ENCODE results near the gene TAS1R3.

The TAS1R3 gene

DNA sequence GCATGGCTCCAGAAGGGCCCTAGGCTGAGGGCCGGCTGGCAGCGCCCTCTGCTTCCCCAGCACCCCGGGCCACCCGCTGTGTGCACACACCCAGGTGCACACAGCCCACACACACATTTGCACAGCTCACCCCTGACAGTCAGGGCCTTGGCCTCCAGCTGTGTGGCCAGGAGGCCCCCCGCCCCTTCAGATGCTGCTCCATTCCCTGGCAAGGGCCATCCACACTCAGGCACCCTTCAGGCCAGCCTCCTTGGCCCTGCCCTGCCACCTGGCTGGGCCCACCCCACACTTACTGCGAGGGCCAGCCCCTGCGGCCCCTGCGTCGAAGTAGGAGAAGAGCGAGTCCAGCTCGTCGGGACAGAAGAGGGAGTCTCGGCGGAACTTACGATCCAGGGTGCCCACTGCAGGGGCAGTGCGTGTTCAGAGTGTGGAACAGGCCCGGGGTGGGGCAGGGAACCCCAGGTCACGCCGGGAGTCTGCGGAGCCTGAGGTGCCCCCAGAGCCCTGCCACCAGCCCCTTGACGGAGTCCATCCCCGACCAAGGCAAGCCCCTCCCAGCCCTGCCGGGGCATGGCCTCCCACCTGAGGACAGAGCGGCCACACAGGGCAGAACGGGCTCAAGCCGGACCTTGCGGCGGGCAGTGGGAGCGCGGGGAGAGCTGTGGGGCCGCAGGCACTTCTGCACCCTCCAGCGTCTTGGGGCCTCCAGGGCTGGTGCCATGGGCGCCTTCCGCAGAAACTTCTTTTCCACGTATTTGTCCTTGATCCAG lies 35.7 kb upstream of the TAS1R3 start:
- DNase-seq (ENCODE audit: low read depth in 2 of 2): no peak

- DNase-seq (ENCODE audit: low read depth in 2 of 2): no peak
Measured at GRCh38 chr1:1296070-1297061, 34.7 kb upstream of the TAS1R3 start.

DNA sequence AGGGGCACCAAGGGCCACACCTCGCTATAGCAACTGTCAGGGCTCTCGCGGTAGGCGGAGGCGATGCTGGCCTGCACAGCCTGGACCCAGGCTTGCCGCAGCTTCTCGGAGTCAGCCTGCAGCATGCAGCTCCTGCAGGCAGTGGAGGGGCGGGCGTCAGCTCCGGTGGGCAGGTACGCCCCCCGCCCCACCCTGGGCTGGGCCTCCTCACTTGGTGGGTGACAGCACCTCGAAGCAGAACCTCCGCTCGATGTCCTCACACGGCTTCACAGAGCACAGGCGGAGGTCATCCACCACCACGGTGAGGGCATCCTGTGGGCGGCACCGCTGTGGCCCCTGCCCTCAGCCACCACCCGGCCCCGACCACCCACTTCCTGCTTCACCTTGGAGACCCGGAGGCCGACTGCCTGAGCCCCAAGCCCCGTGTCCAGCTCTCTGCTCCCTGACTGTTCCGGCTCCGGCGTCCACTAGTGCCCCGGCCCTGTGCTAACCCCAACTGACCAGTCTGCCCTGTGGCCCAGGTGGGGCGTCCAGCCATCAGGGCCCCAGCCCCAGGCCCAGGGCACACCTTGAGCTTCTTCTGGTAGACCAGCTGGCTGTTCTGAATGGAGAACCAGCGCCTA lies 33.2 kb upstream of the TAS1R3 start:
- DNase-seq (ENCODE audit: low read depth in 2 of 2): no peak

- DNase-seq (ENCODE audit: low read depth in 2 of 2): no peak
Measured at GRCh38 chr1:1298861-1299685, 32.0 kb upstream of the TAS1R3 start.

DNA sequence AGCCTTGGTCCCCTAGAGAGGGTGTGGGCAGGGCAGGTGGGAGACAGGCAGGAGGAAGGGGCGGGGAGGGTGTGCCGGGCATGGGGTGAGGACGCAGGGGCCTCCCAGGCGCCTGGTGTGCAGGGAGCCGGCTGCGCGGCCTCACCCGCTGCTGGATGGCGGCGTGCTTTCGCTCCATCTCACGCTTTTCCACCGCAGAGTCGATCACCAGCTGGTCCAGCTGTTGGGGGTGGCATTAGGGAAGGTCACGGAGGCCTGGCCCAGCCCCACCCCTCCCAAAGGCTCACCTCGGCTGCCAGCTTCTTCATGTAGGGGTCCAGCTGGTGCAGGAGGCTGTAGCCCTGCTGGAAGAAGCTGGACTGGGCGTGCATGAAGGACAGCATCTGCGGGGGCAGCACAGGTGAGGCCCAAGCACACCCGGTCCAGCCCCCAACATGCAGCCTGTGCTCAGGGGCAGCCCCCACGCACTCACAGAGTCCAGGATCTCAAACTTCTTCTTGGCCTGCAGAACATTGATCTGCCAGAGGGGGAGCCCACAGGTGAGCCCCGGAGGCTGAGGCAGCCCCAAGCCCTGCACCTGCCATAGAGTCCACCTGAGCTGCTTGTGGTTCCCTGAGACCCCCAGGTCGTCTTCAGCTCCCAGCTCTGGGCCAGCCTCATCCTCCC lies 31.3 kb upstream of the TAS1R3 start:
- DNase-seq (ENCODE audit: low read depth in 2 of 2): no peak

DNA sequence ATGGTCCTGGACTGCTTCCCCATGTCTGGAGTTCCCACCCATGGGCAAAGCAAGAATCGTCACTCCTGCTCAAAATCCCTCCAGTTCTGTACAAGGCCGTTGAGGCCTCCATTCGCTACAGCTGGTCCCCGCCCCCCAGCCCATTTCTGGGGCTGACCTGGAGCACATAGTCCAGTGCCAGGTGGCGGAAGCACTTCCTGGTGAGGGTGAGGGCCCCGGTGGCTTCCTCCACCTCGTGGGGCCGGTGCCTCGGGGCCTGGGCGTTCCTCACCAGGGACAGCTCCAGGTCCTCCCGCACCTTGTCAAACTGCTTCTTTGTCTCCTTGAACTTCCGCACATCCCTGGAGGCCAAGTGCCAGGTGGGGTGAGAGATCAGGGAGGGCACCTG lies 30.7 kb upstream of the TAS1R3 start:
- no peak for DNase-seq (ENCODE audit: low read depth in 2 of 2)

GRCh38 chr1:1302006-1302430 lies 29.1 kb upstream of the TAS1R3 start:
- no peak for DNase-seq (ENCODE audit: low read depth in 2 of 2)

DNA sequence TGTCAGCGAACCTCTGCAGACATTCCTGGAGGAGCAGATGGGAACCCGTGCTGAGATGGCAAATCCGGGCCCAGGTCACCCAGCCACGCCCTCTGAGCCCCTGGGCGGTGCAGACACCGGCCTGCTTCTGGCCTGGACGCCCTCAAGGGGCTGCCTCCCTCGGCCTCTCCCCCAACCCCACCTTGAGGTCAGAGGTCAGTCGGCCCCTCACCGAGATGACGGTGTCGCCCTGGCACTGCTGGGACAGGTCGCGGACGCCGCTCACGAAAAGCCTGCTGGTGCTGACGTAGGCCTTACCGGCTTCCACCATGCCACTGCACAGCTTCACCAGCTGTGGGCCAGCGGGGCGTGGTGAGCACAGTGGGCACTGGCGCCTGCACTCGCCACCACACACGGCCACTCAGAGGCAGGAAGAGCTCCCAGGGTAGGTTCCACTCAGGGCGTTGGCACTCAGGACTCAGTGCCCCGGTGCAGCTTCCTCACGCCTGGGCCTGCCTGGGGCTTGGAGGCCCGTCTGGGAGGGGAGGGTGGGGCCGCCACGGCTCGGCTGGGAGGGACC lies 28.1 kb upstream of the TAS1R3 start:
- DNase-seq (ENCODE audit: low read depth in 2 of 2): no peak

GRCh38 chr1:1303736-1304135 lies 27.3 kb upstream of the TAS1R3 start:
- no peak for DNase-seq (ENCODE audit: low read depth in 2 of 2)

DNA sequence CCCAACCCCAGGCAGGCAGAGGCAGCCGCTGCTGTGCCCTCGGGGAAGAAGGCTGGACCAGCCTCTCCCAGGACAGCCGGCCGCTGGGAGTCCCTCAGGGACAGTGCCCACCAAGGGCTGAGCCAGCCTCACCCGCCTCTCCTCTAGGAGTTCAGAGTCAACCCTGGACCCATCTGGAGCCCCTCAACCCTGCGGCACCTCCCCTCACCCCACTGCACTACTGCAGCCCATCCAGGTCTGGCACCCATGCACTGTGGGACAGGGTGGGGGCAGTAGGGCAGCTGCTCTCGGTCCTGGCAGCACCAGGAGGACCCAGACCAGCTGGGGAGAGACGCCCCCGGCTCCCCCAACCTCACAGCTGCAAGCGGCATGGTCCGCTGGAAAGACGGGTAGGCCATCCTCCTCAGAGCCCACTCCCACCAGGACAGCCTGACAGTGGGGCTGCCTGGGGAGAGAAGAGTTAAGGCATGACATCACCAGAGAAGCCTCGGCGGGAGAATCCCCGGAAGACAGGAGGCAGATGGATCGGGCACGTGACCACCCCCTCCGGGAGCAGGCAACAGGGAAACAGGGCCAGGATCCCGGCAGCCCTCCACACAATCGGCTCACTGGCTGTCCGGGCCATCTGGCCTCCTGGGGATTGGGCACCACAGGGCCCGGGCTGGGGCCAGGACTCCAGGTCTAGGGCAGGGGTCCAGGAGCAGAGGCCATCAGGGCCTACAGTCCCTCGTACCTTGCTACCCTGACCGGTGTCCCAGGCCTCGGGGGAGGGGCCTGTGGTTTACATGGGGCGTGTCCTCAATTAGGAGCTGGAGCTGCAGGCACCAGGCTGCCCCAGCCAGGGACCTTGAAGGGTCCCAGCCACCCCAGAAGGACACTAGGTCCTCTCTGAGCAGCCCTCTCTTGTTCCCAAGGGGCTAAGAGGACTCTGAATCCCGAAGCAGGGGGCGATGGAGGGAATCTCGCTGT lies 26.5 kb upstream of the TAS1R3 start:
- no peak for DNase-seq (ENCODE audit: low read depth in 2 of 2)

- DNase-seq (ENCODE audit: low read depth in 2 of 2): peak; percentile 54 to 58
Measured at GRCh38 chr1:1305300-1306069, 25.6 kb upstream of the TAS1R3 start.

- no peak for DNase-seq (ENCODE audit: low read depth in 2 of 2)
Measured at GRCh38 chr1:1306070-1306660, 24.9 kb upstream of the TAS1R3 start.

DNA sequence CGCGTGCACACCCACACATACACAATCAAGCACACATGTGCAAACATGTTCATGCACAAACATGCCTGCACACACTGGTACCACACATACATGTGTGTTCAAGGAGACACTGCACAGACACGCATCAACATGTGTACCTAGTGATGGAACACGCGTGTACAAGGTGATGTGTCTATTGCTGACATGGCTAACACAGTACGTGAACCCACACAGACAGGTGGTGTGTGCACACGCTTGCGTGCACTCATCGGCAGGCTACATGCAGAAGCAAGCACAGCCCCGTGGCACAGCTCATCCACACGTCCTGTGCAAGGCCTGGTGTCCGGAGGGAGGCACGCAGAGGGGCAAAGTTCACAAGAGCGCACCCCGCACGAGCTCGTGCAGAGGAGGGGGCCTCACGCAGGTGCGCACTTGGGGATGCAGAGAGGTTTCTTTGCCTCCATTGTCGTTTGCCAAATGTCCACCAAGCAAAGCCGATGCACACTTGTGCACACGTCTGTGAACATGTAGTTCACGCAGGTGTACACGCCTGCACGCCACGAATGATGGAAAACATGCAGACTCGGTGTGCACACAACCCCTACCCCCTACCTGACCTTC lies 24.3 kb upstream of the TAS1R3 start:
- no peak for DNase-seq (ENCODE audit: low read depth in 2 of 2)

DNA sequence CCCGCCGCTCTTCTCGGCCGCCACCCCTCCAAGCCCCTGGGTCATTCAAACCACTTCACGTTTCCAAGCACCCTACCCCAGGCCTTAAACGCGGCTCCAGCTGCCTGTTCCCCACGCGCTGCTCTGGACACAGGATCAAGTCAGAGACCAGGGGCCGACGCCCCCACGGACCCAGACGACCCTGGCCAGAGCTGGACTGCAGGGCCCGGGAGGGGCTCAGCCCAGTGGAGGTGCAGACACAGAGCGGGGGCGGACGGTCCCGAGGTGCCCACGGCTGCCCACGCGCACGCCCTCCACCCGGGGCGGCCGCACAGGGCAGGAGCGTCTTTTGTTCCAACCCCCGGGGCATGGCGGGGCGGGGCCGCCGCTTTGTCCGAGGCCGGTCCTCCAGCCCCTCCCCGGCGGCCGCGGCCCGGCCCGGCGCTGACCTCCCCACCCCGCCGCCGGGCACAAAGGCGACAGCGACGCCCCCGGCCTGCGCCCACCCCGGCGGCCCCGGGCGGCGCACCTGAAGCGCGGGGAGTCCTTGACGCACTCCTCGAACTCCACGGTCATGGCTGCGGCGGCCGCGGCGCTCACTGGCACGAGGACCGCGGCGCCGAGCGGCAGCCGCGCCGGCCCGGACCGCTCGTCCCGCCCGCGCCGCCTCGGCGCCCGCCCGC lies 23.7 kb upstream of the TAS1R3 start:
- DNase-seq (ENCODE audit: low read depth in 2 of 2): no peak

DNA sequence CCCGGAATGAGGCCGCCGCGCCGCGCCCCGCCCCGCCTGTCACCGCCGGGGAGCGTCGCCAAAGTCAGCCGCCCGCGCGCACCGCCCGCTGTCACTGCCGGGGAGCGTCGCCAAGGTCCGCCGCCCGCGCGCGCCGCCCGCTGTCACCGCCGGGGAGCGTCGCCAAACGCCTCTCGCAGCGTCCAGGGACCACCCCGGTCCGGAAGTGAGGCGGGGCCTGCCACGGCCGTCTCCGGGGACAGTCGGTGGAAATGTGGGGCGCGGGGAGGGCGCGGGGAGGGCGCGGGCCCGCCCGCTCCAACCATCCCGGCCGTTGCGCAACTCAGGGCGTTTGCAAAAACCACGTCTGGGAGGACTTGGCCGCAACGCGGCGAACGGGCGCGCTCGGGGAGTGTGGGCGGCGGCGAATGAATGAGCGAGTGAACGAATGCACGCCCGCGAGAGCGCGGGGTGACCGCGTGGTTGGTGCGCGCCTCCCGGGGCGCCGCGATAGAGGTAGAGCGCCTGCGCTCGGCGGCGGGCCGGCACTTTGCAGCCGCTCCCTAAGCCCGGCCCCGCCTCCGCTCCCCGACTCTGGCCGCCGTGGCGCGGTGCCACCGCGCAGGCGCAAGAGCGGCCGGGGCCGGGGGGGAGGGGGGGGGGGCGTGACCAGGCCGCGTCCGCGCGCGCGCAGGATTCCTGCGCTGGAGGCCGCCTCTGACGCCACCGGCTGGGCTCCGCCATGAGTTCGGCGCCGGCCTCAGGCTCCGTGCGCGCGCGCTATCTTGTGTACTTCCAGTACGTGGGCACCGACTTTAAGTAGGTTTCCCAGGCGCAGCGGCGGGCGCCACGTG lies 22.9 kb upstream of the TAS1R3 start, which contains the start of the genes ACAP3 and PUSL1:
TSS of gene ACAP3 (minus strand) at position 8 of the 833 bp plus-strand sequence. CDS start 115 bp downstream, outside the sequence.
TSS of gene PUSL1 (plus strand) at position 675 of the 833 bp plus-strand sequence. CDS start at position 722, 47 bp downstream.
- peak; percentile 63 to 73 for DNase-seq (ENCODE audit: low read depth in 2 of 2)

DNA sequence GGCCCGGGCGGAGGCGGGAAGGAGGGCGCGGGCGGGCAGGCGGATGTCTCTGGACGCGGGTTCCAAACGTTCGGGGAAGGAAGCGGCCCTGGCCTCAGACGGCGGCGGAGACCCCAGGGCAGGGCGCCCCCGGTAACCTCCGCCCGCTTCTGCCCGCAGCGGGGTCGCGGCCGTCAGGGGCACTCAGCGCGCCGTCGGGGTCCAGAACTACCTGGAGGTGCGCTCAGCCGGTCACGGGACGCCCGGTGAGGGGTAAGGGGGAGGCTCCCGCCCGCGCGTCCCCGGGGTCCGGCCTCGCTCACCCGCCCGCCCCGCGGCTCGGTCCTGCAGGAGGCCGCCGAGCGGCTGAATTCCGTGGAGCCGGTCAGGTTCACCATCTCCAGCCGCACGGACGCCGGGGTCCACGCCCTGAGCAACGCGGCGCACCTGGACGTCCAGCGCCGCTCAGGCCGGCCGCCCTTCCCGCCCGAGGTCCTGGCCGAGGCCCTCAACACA lies 22.3 kb upstream of the TAS1R3 start:
- DNase-seq (ENCODE audit: low read depth in 2 of 2): no peak

Measured in stimulated activated CD8-positive, alpha-beta memory T cell treated with anti-CD3 and anti-CD28 coated beads, Interleukin-7, amount 100 ng/mL, for 1 hour (primary cell).